Right ventricle myocardium inferior (tissue), 1 donor: ENCODE measurements around the gene RBM42. TPM values are rescaled to one million over a fixed set of nuclear protein-coding genes. Genes with fewer than 3 reads are reported as not detected.

Experiments used
- ATAC-seq: fragments of 200-7000 bp; cut with Tn5 transposase; one replicate; pipeline ENCODE4 v1.9.1; 2020; ENCODE audit warnings: mild to moderate bottlenecking, moderate library complexity
- DNase-seq: peaks from one replicate; pipeline ENCODE4 v3.0.0; 2021; ENCODE audit errors: missing footprints
- intact Hi-C: fragments of 100-400 bp; cut with DNase I; formaldehyde crosslinking; loops from one replicate; pipeline ENCODE4 v1.11.0; 2022
- total RNA-seq: library from RNA; stranded (reverse); fragmentation: NEBNext Ultra II Directional; extraction: Animal tissue kit (Norgen Biotek cat#: 25700); gene quantifications from one replicate; pipeline ENCODE4 v1.2.1, GENCODE V29; 2021
- donor health status: DM: no; HTN: yes; CAD: no; lungs with severe emphysema.

The RBM42 gene
- total RNA-seq, 1 donor from 2014 or later = 51.5 TPM

- peak; percentile 68 for DNase-seq
- ATAC-seq = no peak
- intact Hi-C loops = no loop called here
These were observed 13.8 kb upstream of the RBM42 start for GRCh38 chr19:35615036-35615435.

- ATAC-seq = no peak
- intact Hi-C loops = no loop called here
- DNase-seq = no peak
These were observed 10.0 kb upstream of the RBM42 start for GRCh38 chr19:35618857-35619256.

GRCh38 chr19:35619290-35619923 is 9.4 kb upstream of the RBM42 start:
- DNase-seq (peak; percentile 21), ATAC-seq (no peak)
- intact Hi-C loops = no loop called here

DNA sequence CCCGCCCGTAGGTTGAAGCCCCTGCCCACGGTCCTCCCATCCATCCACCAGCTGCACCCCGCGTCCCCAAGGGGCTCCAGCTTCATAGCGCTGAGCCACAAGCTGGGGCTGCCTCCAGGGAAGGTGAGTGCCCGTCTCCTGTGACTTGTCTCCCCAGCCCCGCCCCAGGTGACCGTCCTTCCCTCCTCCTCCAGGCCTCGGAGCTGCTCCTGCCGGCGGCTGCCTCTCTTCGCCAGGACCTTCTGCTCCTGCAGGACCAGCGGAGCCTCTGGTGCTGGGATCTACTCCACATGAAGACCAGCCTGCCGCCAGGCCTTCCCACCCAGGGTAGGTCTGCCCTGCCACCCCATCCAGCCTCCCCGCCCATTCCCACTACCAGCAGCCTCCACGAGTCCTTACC is 8.8 kb upstream of the RBM42 start:
- ATAC-seq = no peak
- DNase-seq = peak; percentile 37
- intact Hi-C loops = no loop called here

DNA sequence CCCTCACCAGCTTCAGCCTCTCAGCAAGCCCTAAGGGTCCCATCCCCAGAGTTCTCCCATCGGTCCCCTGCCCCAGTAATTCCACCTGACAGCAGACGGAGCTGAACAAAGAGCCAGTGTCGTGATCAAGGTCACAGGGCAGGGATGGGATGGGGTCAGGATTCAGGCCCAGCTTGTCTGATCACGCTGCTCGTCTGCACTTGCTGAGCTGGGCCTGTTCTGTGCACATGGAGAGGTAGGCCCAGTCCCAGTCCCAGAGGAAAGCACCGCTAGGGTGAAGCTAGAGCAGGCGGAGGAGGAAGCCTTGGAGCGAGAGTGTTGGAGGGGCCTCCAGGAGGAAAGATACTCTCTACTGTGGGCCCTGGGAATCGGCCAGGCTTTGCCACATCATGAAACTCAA is 7.1 kb upstream of the RBM42 start:
- no peak for ATAC-seq
- intact Hi-C loops = no loop called here
- peak; percentile 2 for DNase-seq

GRCh38 chr19:35622750-35623149 is 6.1 kb upstream of the RBM42 start:
- peak; percentile 27 for DNase-seq
- intact Hi-C loops = no loop called here
- no peak for ATAC-seq

DNA sequence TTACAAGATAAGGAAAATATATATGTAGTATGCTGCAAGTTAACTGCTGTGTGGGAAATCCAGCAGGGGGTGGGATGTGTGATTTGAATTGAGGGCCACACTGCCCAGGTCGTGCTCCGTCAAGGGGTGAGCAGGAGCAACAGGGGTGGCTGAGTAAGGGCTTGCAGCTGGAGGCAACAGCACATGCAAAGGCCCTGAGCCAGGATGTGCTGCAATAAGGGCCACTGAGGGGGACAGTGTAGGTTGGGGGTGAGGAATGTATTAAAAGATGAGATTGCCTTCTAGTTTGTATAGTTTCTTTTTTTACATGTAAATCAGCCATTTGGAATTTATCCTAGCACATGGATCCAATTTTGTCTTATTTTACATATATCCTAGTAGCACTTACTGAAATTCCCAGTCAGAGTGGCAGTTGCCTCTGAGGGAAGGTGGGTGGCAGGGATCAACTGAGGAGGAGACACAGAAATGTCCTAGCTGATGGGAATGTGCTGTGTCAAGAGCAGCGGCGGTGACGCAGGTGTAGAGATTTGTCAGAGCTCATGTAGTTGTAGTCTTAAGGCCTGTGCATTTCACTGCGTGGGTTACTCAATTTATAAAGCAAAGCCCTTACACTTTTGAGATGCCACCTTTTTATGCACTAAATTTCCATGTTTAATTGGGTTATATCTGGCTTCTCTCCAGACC is 5.4 kb upstream of the RBM42 start:
- ATAC-seq (no peak), DNase-seq (no peak)
- intact Hi-C loops = no loop called here

DNA sequence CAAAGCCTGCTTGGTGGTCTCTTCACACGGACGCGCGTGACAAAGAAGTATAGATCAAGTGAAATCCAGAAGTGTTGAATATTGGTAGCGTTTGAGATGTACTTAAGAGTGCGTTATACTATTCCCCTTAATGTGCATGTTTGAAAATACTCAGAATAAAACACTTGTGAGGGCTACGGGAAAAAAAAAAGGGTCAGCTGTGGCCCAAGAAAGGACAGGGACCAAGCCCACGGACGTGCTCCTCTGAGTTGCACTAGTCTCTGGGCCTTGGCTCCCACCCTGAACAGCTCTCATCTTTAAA is 622 bp upstream of the RBM42 start:
- ATAC-seq (no peak), DNase-seq (no peak)

GRCh38 chr19:35629332-35629633 is 447 bp downstream of the RBM42 start:
- ATAC-seq (no peak), DNase-seq (no peak)
- intact Hi-C loops = loop anchor here (5.0 kb wide), 1 partner anchor 82 kb away; the partner anchor contains the start of gene TMEM147

More for the DNA sequence above, 622 bp upstream of the RBM42 start:
- intact Hi-C loops = loop anchor here (5.0 kb wide), 1 partner anchor 81 kb away; the partner anchor contains the start of gene TMEM147

DNA sequence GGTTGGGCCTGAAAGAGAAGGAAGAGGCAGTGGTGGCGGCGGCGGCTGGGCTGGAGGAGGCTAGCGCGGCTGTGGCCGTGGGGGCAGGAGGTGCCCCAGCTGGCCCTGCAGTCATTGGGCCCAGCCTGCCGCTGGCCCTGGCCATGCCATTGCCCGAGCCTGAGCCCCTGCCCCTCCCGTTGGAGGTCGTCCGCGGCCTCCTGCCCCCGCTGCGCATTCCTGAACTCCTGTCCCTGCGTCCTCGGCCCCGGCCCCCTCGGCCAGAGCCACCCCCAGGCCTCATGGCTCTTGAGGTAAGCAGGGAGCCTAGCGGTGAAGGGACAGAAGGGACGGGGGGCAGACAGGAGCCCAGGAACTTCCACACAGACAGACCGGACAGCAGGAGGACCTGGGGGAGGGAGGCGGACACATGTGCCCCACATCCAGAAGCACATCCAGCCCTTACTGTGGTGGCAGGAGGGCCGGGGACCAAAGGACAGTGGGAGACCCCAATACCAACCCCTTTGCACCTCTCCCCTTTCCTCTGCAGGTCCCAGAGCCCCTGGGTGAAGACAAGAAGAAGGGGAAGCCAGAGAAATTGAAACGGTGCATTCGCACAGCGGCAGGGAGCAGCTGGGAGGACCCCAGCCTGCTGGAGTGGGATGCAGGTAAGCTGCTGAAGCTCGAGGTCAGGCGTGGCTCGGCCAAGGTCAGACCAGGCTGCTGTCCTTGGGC is 5.0 kb downstream of the RBM42 start:
- intact Hi-C loops = no loop called here
- DNase-seq (peak; percentile 59), ATAC-seq (no peak)

DNA sequence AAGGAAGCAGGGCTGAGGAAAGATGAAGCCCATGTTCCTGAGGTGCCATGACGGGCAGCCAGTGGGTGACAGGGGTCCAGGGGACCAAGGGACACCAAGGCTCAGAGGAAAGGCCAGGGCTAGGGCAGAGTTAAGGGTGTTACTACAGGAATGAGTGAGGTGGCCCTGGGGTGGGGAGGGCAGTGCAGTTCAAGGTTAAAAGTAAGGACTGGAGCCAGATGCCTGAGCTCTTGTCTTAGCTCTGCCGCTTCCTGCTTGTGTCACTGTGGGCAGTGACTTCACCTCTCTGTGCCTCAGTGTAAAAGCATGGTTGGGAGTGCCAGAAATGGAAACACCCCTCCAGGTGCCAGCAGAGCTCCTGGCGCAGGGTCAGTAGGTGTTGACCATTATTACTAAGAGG is 7.8 kb downstream of the RBM42 start:
- no peak for ATAC-seq
- peak; percentile 34 for DNase-seq
- intact Hi-C loops = no loop called here

- ATAC-seq (no peak), DNase-seq (peak; percentile 35)
- intact Hi-C loops = no loop called here
These were observed 8.3 kb downstream of the RBM42 start for GRCh38 chr19:35637165-35637564.

- DNase-seq = peak; percentile 34
- no peak for ATAC-seq
- intact Hi-C loops = no loop called here
These were observed 10.4 kb downstream of the RBM42 start for GRCh38 chr19:35639321-35639639.

- ATAC-seq (no peak), DNase-seq (peak; percentile 33)
- intact Hi-C loops = no loop called here
These were observed 11.0 kb downstream of the RBM42 start for GRCh38 chr19:35639863-35640262.

DNA sequence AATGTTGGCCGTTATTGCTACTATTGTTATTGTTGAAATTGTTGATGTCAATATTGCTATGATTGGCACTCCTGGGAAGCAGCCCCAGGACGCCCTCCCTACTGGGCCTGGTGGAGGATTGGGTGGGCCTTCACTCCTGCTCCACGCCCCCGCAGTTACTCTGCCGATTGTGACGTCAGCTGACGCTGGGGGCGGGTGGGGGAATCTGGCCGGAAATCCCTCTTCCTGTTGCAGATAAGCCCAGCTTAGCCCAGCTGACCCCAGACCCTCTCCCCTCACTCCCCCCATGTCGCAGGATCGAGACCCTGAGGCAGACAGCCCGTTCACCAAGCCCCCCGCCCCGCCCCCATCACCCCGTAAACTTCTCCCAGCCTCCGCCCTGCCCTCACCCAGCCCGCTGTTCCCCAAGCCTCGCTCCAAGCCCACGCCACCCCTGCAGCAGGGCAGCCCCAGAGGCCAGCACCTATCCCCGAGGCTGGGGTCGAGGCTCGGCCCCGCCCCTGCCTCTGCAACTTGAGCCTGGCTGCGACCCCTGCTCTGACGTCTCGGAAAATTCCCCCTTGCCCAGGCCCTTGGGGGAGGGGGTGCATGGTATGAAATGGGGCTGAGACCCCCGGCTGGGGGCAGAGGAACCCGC is 12.8 kb downstream of the RBM42 start, which contains the start of gene ETV2:
Gene ETV2, plus strand, starts transcription at position 231 of the 637 bp plus-strand sequence. CDS start 716 bp downstream, outside the sequence.
- ATAC-seq (no peak), DNase-seq (peak; percentile 68)
- intact Hi-C loops = no loop called here

DNA sequence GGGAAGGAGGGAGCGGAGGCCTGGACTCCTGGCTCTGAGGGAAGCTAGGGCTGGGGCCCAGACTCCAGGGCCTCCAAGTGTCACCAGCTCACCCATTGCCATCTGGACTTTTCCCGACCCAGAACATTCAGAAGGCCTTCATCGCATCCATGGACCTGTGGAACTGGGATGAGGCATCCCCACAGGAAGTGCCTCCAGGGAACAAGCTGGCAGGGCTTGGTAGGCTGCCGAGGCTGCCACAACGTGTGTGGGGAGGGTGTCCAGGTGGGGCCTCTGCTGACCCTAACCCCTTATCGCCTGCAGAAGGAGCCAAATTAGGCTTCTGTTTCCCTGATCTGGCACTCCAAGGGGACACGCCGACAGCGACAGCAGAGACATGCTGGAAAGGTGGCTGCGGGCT is 13.5 kb downstream of the RBM42 start:
- intact Hi-C loops = no loop called here
- ATAC-seq (no peak), DNase-seq (peak; percentile 23)

DNA sequence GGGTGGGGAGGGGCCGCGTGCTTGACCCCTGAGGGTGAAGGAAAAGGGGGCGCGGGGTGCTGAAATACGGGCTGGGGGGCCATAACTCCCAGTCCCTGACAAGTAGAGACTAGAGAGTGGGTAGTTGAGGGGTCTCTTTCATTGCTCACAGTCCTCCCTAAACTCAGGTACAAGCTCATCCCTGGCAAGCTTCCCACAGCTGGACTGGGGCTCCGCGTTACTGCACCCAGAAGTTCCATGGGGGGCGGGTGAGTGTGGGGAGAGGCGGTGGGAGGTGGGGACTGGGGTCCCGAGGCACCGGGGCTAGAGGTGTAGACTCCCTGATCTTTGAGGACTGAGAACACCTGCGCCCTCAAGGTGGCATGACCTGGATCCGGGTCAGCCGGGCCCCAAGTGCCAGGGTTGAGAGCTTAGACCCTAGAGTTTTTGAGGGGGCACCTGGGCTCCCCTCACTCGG is 14.0 kb downstream of the RBM42 start:
- DNase-seq (peak; percentile 33), ATAC-seq (no peak)
- intact Hi-C loops = no loop called here

DNA sequence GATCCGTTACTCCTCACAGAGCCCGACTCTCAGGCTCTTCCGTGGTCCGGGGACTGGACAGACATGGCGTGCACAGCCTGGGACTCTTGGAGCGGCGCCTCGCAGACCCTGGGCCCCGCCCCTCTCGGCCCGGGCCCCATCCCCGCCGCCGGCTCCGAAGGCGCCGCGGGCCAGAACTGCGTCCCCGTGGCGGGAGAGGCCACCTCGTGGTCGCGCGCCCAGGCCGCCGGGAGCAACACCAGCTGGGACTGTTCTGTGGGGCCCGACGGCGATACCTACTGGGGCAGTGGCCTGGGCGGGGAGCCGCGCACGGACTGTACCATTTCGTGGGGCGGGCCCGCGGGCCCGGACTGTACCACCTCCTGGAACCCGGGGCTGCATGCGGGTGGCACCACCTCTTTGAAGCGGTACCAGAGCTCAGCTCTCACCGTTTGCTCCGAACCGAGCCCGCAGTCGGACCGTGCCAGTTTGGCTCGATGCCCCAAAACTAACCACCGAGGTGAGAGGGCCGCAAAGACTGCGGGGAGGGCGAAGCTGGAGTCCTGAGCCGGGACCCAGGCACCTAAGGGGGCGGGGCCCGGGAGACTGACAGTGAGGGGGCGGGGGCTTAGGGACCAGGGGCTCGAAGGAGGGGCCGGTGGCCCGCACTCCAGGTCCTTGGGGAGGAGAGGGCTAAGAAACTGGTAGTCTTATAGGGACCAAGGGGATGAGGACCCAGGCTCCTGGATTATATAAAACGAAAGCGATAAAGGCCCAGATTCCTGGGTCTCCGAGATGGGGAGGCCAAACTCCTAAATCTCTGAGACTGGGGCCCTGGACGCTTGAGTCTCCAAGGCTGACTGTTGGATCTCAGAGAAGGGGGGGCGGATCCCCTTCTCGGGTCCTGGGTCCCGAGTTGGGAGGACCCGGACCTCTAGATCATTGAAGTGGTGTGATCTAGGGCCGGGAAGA is 14.7 kb downstream of the RBM42 start:
- ATAC-seq = peak; percentile 66
- peak; percentile 93 for DNase-seq
- intact Hi-C loops = no loop called here
